ENCODE results near the gene TBL3.
A peak's percentile ranks its signal among the peaks of the same experiment; 100 is the strongest.
"Not testable (repeated sequence)": the region's sequence is repeated elsewhere in the genome, so short reads cannot be mapped to it uniquely, and the experiment has no call there.

Gene TBL3

DNA sequence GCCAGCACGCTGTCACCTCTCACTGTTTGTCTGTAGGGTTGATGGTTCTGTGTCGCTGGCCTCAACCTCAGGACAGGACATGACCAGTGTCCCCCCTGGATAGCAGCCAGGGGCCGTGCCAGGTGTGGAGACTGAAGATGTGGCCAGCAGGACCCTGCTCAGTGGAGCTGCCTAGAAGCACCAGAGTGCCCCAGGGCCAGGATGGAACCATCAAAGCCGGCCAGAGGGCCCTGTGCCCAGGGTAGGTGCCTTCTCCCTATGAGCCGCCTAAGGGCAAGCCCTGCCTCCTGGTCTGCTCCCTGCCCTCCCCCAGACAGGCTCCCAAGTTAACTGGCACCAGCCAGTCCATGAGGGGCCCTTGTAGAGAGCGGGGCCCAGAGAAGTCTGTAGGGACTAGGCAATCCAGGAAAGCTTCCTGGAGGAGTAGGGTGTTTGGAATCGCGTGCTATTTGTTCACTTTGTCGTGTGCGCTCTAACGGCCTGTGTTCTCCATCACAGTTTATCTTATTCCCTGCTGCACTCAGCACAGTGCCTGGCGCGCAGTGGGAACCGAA lies 13.1 kb upstream of the TBL3 start:
- Histone ChIP-seq H3K27ac (no peak overlapping the region), H3K36me3 (replicated peaks) (peaks cover 27% of the 10 kb centered on the region), H3K27me3 (replicated peaks) (no peaks in the 10 kb centered on the region), H3K4me3 (ENCODE audit: low read depth, low read length) (peak overlapping the region; percentile 88)
- TF ChIP-seq, protein P1, sequence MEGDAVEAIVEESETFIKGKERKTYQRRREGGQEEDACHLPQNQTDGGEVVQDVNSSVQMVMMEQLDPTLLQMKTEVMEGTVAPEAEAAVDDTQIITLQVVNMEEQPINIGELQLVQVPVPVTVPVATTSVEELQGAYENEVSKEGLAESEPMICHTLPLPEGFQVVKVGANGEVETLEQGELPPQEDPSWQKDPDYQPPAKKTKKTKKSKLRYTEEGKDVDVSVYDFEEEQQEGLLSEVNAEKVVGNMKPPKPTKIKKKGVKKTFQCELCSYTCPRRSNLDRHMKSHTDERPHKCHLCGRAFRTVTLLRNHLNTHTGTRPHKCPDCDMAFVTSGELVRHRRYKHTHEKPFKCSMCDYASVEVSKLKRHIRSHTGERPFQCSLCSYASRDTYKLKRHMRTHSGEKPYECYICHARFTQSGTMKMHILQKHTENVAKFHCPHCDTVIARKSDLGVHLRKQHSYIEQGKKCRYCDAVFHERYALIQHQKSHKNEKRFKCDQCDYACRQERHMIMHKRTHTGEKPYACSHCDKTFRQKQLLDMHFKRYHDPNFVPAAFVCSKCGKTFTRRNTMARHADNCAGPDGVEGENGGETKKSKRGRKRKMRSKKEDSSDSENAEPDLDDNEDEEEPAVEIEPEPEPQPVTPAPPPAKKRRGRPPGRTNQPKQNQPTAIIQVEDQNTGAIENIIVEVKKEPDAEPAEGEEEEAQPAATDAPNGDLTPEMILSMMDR (IDR thresholded peaks at IDR 0.05; ENCODE audit: low read depth, low read length, missing control alignments): no peak
- no peak for DNase-seq
- in situ Hi-C loops (cut with HindIII; ENCODE audit: low pct_ligation_motif_present, low sequenced_read_pairs): no loop called here

DNA sequence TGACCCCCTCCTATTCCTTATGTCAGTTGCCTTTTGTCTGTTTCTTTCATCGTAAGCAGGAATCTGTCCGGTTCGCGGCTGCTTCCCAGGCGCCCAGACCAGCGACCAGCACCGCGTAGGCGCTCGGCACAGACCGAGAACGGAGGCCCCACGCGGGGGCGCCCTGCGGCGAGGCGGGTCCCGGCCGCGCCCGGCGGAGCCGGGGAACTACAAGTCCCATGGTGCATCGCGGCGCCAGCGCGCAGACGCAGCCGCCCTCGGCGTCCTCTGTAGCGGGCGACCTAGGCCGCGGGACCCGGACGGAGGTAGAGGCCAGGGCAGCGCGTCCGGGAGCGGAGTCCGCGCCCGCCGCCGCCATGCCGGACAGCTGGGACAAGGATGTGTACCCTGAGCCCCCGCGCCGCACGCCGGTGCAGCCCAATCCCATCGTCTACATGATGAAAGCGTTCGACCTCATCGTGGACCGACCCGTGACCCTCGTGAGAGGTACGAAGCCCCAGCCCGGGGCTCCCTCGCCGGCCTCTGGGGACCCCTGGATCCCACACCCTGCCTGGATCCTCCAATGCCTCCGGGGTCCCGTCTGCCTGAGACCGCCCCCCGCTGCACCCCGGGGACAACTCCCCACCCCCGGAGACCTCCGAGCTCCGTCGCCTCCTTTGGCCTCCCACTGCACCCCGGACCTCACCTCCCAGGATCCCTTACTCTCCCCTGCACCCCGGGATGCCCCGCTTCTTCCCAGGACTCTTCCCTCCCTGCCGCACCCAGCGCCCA lies 12.4 kb upstream of the TBL3 start, which contains the start of gene NDUFB10:
NDUFB10 (plus strand) TSS at position 270 of the 771 bp plus-strand sequence; CDS start at position 357, 87 bp downstream.
- Histone ChIP-seq H3K4me3 (ENCODE audit: low read depth, low read length) (peak within 1 kb of the TSS; percentile 88), H3K36me3 (replicated peaks) (peaks cover 32% of the 10 kb centered on the region), H3K27ac (peak within 1 kb of the TSS; percentile 24), H3K27me3 (replicated peaks) (no peaks in the 10 kb centered on the region)
- peak; percentile 78 for DNase-seq
- TF ChIP-seq, protein P1 (IDR thresholded peaks at IDR 0.05; ENCODE audit: low read depth, low read length, missing control alignments): peak; percentile 46
- in situ Hi-C loops (cut with HindIII; ENCODE audit: low pct_ligation_motif_present, low sequenced_read_pairs): no loop called here

DNA sequence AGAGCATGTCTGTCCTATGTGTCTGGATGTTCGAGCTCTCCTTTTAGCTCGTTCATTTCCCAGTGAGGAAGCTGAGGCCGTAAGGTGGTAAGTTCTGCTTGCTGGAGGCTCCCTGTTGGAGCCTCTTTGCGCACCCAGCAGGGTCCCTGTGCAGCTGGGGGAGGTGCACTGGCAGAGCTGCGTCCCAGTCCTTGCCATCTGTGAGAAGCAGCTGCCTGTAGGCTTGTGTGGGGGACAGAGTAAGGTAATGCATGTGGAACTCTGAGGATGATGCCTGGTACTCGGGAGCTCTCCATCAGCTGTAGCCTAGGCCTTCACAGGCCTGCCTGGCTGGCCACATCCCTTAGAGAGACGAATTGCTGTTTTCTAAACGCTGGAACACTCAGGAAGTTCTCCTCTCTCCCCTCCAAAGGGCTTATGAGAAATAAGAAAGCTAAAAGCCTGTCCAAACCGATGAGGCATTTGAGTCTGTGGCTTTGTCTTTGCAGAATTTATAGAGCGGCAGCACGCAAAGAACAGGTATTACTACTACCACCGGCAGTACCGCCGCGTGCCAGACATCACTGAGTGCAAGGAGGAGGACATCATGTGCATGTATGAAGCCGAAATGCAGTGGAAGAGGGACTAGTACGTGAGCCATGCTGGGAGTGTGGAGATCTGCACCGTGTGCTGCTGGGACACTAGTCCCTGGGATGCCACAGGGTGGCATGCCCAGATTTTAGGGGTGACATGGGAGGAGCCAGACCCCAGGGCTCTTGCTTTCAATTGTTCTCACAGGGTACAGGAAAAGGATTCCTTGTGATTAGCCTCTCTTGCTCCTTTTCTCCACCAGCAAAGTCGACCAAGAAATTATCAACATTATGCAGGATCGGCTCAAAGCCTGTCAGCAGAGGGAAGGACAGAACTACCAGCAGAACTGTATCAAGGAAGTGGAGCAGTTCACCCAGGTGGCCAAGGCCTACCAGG lies 10.9 kb upstream of the TBL3 start:
- no peak overlapping the region for H3K27ac ChIP-seq
- in situ Hi-C loops (cut with HindIII; ENCODE audit: low pct_ligation_motif_present, low sequenced_read_pairs): no loop called here
- H3K4me3 ChIP-seq (ENCODE audit: low read depth, low read length): peak overlapping the region; percentile 88
- DNase-seq: no peak
- TF ChIP-seq, protein P1 (IDR thresholded peaks at IDR 0.05; ENCODE audit: low read depth, low read length, missing control alignments): no peak
- no peaks in the 10 kb centered on the region for H3K27me3 ChIP-seq (replicated peaks)
- H3K36me3 ChIP-seq (replicated peaks): peaks cover 32% of the 10 kb centered on the region

DNA sequence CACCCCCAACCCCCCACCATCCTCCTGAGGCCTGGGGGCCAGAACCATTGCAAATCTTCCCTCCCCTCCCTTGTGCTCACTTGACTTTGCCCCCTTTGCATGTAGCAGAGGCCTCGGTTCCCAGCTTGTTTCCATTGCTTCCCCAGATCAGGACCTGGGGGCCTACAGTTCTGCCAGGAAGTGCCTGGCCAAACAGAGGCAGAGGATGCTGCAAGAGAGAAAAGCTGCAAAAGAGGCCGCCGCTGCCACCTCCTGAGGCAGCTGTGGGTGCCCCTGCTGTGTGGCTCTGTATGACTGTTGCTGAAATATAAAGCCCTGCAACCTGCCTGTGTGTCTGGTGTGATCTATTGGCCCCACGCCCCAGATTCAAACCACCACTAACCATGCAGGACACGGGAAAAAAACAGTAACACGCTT lies 10.2 kb upstream of the TBL3 start:
- Histone ChIP-seq H3K27me3 (replicated peaks) (no peaks in the 10 kb centered on the region), H3K27ac (no peak overlapping the region), H3K36me3 (replicated peaks) (peaks cover 32% of the 10 kb centered on the region), H3K4me3 (ENCODE audit: low read depth, low read length) (no peak overlapping the region)
- no peak for DNase-seq
- in situ Hi-C loops (cut with HindIII; ENCODE audit: low pct_ligation_motif_present, low sequenced_read_pairs): no loop called here
- TF ChIP-seq, protein P1 (IDR thresholded peaks at IDR 0.05; ENCODE audit: low read depth, low read length, missing control alignments): no peak

DNA sequence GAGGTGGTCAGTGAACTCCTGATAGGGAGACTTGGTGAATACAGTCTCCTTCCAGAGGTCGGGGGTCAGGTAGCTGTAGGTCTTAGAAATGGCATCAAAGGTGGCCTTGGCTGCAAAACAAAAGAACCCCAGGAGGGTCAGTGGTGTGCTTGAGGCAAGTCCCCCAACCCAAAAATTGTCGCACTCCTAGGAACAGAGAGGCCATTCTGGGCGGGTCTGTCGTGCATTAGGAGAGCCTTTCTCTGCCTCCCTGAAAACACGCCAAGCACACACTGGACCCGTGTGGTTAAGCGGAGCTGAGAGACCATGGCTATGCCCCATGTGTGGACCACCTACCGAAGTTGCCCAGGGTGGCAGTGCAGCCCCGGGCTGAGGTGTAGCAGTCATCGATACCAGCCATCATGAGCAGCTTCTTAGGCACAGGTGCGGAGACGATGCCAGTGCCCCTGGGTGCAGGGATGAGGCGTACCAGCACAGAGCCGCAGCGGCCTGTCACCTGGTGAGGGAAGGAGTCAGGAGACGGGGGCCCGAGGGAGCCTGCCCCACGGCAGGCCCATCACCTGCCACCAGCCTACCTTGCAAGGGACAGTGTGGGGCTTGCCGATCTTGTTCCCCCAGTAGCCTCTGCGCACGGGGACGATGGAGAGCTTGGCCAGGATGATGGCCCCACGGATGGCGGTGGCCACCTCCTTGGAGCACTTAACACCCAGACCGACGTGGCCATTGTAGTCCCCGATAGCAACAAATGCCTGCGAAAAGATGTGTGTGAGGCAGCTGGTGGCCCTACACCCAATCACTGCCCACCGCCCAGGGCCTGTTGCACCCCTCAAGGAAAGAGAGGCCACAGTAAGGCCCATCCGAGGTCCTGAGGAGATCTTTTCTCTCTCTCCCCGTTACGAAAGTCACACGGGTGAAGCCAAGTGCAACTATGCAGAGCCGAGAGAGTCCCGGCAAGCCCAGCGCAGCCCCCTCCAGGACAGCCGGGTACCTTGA lies 9.4 kb upstream of the TBL3 start:
- H3K4me3 ChIP-seq (ENCODE audit: low read depth, low read length): peak overlapping the region; percentile 93
- H3K27ac ChIP-seq: peak overlapping the region; percentile 88
- DNase-seq; H3K27me3 ChIP-seq (replicated peaks); in situ Hi-C loops (cut with HindIII; ENCODE audit: low pct_ligation_motif_present, low sequenced_read_pairs): not testable (repeated sequence)
- peaks cover 32% of the 10 kb centered on the region for H3K36me3 ChIP-seq (replicated peaks)

Measured in brain microvascular endothelial cell (primary cell).